Endothelial cell of umbilical vein (primary cell): Measurements from ENCODE around the gene MAP1LC3B. TPM values are rescaled to one million over a fixed set of nuclear protein-coding genes. Genes with fewer than 3 reads are reported as not detected.

Experiments used
- BruUV-seq: library from RNA; stranded (reverse); fragments of 400-500 nt; replicated peaks from 2 replicates; lab custom pipeline; 2021; lab: Mats Ljungman, UMichigan
- CTCF ChIA-PET: fragments of 300-600, 350-600 bp; sonication (Branson Sonifier 250); formaldehyde crosslinking; loops from one replicate; lab custom pipeline; 2021; ENCODE audit warnings: antibody characterized with exemption, inconsistent platforms; lab: Charles Lee
- POLR2A ChIA-PET: fragments of 300-600, 350-600 bp; sonication (Branson Sonifier 250); formaldehyde crosslinking; loops from one replicate; lab custom pipeline; 2021; ENCODE audit warnings: antibody characterized with exemption, inconsistent platforms; lab: Charles Lee
- DNase-seq: peaks from one replicate; pipeline ENCODE4 v3.0.0-alpha.2; 2011; ENCODE audit warnings: low read depth, low spot score
- FAIRE-seq: peaks from 2 replicates; lab custom pipeline; 2011; peaks lifted over from hg19 to GRCh38; lab: Jason Lieb, UNC
- H2AFZ ChIP-seq: 2 replicates; pipeline ENCODE4 v1.6.0; 2012; ENCODE audit warnings: low read depth, low read length, control low read depth, inconsistent platforms
- H3K27ac ChIP-seq: 2 replicates; pipeline ENCODE4 v1.5.1; 2011; ENCODE audit warnings: low read depth, mild to moderate bottlenecking, control low read depth, low read length, moderate library complexity; ENCODE audit not compliant: insufficient read depth
- H3K27me3 ChIP-seq, 2 experiments: 2 replicates each; pipeline versions ENCODE4 v1.6.0 to v1.6.1; 2011; ENCODE audit warnings: low read length in 2 of 2, mixed read lengths in 1 of 2; ENCODE audit not compliant: control insufficient read depth in 2 of 2, insufficient read depth in 2 of 2
- H3K36me3 ChIP-seq, 2 experiments: 2 replicates in 1 of 2; 3 replicates in 1 of 2; pipeline ENCODE4 v1.5.1; 2011; ENCODE audit warnings: low read length in 2 of 2, mild to moderate bottlenecking in 1 of 2, moderate library complexity in 1 of 2; ENCODE audit not compliant: control insufficient read depth in 2 of 2, insufficient read depth in 2 of 2; ENCODE audit errors: extremely low read depth in 1 of 2
- H3K4me1 ChIP-seq: 3 replicates; pipeline ENCODE4 v1.5.1; 2011; ENCODE audit warnings: mild to moderate bottlenecking, low read length; ENCODE audit not compliant: control insufficient read depth, insufficient read depth; ENCODE audit errors: extremely low read depth
- H3K4me2 ChIP-seq: 2 replicates; pipeline ENCODE4 v1.6.1; 2011; ENCODE audit warnings: low read length, control low read depth, mixed read lengths; ENCODE audit not compliant: insufficient read depth
- H3K4me3 ChIP-seq, 3 experiments: fragments of 200-600 bp in 1 of 3; sonication (generic), shearing (Covaris generic) in 1 of 3; replicated peaks in 1 of 3; 2 replicates each; pipeline ENCODE4 v1.5.1; 2011 to 2016; ENCODE audit warnings: control low read depth in 3 of 3, low read length in 3 of 3, mild to moderate bottlenecking in 2 of 3, inconsistent platforms in 1 of 3, low read depth in 1 of 3, moderate library complexity in 1 of 3; ENCODE audit not compliant: insufficient read depth in 1 of 3
- H3K79me2 ChIP-seq: 2 replicates; pipeline ENCODE4 v1.6.0; 2012; ENCODE audit warnings: low read length, inconsistent platforms; ENCODE audit not compliant: control insufficient read depth, insufficient read depth
- H3K9ac ChIP-seq: replicated peaks from 2 replicates; pipeline ENCODE3; 2011; ENCODE audit warnings: low read length, control low read depth; ENCODE audit not compliant: insufficient read depth; ENCODE audit errors: extremely low read depth
- H3K9me1 ChIP-seq: replicated peaks from 3 replicates; pipeline ENCODE4 v1.6.0; 2011; ENCODE audit warnings: mild to moderate bottlenecking, low read length; ENCODE audit not compliant: control insufficient read depth, insufficient read depth; ENCODE audit errors: extremely low read depth
- H3K9me3 ChIP-seq: replicated peaks from 2 replicates; pipeline ENCODE4 v1.5.1; 2012; ENCODE audit warnings: low read length, inconsistent platforms; ENCODE audit not compliant: control insufficient read depth, insufficient read depth
- H4K20me1 ChIP-seq: replicated peaks from 2 replicates; pipeline ENCODE3; 2011; ENCODE audit warnings: mild to moderate bottlenecking, low read length; ENCODE audit not compliant: control insufficient read depth, insufficient read depth; ENCODE audit errors: extremely low read depth
- CTCF ChIP-seq, 2 donors: IDR thresholded peaks; 1 replicate in 1 of 2; 2 replicates in 1 of 2; pipeline ENCODE4 v1.5.1; 2011; ENCODE audit warnings: low read length in 2 of 2, mild to moderate bottlenecking in 2 of 2, moderate library complexity in 2 of 2, control low read depth in 1 of 2, inconsistent platforms in 1 of 2, low read depth in 1 of 2; ENCODE audit not compliant: insufficient read depth in 1 of 2; ENCODE audit errors: extremely low read depth in 1 of 2
- EZH2 ChIP-seq: IDR thresholded peaks from 2 replicates; pipeline ENCODE4 v1.6.1; 2012; ENCODE audit warnings: borderline replicate concordance, low read depth, mild to moderate bottlenecking, moderate library complexity, low read length, inconsistent platforms; ENCODE audit not compliant: severe bottlenecking
- FOS ChIP-seq: IDR thresholded peaks from 2 replicates; pipeline ENCODE4 v1.6.1; 2011; ENCODE audit warnings: mild to moderate bottlenecking, low read length, moderate library complexity, borderline replicate concordance; ENCODE audit not compliant: insufficient read depth
- GATA2 ChIP-seq: IDR thresholded peaks from 2 replicates; pipeline ENCODE4 v1.7.0; 2011; ENCODE audit warnings: low read depth, mild to moderate bottlenecking, moderate library complexity, mixed read lengths, low read length; ENCODE audit not compliant: insufficient read length, insufficient read depth
- JUN ChIP-seq: IDR thresholded peaks from 2 replicates; pipeline ENCODE4 v1.6.1; 2011; ENCODE audit warnings: borderline replicate concordance, low read depth; ENCODE audit not compliant: insufficient read length, insufficient read depth
- MAX ChIP-seq: IDR thresholded peaks from 2 replicates; pipeline ENCODE4 v1.6.1; 2011; ENCODE audit not compliant: insufficient read depth, insufficient read length
- MYC ChIP-seq: IDR thresholded peaks from one replicate; pipeline ENCODE4 v1.6.1; 2011; ENCODE audit warnings: mild to moderate bottlenecking, low read depth, low read length
- POLR2A ChIP-seq: IDR thresholded peaks from 2 replicates; pipeline ENCODE4 v1.6.1; 2012; ENCODE audit warnings: low read depth, mild to moderate bottlenecking, control low read depth, low read length
- POLR2AphosphoS5 ChIP-seq: IDR thresholded peaks from 2 replicates; pipeline ENCODE4 v1.6.1; 2012; ENCODE audit warnings: low read depth, mild to moderate bottlenecking, control low read depth, low read length, moderate library complexity; ENCODE audit not compliant: insufficient read depth
- dilution Hi-C: fragments of 300-500 bp; cut with MboI; formaldehyde crosslinking; loops from one replicate; pipeline ENCODE4 v1.15.0; 2019; ENCODE audit warnings: low sequenced_read_pairs; ENCODE audit not compliant: extremely low pct_ligation_motif_present
- intact Hi-C: fragments of 100-400 bp; cut with micrococcal nuclease; formaldehyde crosslinking; loops from one replicate; pipeline ENCODE4 v1.10.0; 2022
- polyA plus RNA-seq, 4 experiments: library from polyadenylated mRNA; depleted of rRNA in 3 of 4; stranded (reverse) in 3 of 4; unstranded in 1 of 4; fragments of >200 nt; gene quantifications; 2 replicates each; pipeline versions ENCODE4 v1.2.1 to v1.2.3, GENCODE V29; 2011 to 2012; ENCODE audit warnings: missing spikeins in 1 of 4
- total RNA-seq: library from RNA; stranded (reverse); gene quantifications from 2 replicates; pipeline ENCODE4 v1.2.3, GENCODE V29; 2021

The MAP1LC3B gene
- total and polyA plus RNA-seq, 2 donors (not counting 3 experiments of a cell fraction or from before 2014, with no cell fraction given): 40.7 to 99.9 TPM

- Histone ChIP-seq H4K20me1 (no peaks in the 10 kb centered on the region), H3K4me2 (no peak overlapping the region), H3K9ac (no peak overlapping the region), H3K4me3 (no peak overlapping the region), H3K36me3 (no peaks in the 10 kb centered on the region), H3K27ac (no peak overlapping the region), H3K9me1 (no peaks in the 10 kb centered on the region), H3K4me1 (peaks cover 20% of the 10 kb centered on the region), H3K9me3 (no peaks in the 10 kb centered on the region), H3K79me2 (peaks cover 55% of the 10 kb centered on the region), H3K27me3 (no peaks in the 10 kb centered on the region), H2AFZ (no peak overlapping the region)
- intact Hi-C loops: no loop called here
- BruUV-seq: no TSS peak
- TF ChIP-seq JUN (no peak), POLR2A (no peak), MYC (no peak), GATA2 (no peak), CTCF (IDR thresholded peaks at IDR 0.05; ENCODE audit: extremely low read depth in 1 of 2, insufficient read depth in 1 of 2, low read depth in 1 of 2, low read length in 2 of 2) (no peak), POLR2AphosphoS5 (no peak), FOS (no peak), MAX (no peak), EZH2 (no peak)
- dilution Hi-C loops: no loop called here
- DNase-seq (no peak), FAIRE-seq (no peak)
- POLR2A ChIA-PET: no interaction called here
- CTCF ChIA-PET: no interaction called here
These were observed 20.8 kb upstream of the MAP1LC3B start for GRCh38 chr16:87371261-87371866.
